Lung (tissue), 12 donors: Measurements from ENCODE around the gene EXOC6B. TPM values are rescaled to one million over a fixed set of nuclear protein-coding genes. Genes with fewer than 3 reads are reported as not detected.

Source experiments
- ATAC-seq: fragments of 200-7000 bp; cut with Tn5 transposase; one replicate; pipeline ENCODE4 v1.9.1; 2020; ENCODE audit warnings: moderate number of reproducible peaks; ENCODE audit not compliant: insufficient read depth, low FRiP score
- DNase-seq, 3 donors: peaks; one replicate each; pipeline ENCODE4 v3.0.0-alpha.2; 2013 to 2017
- H3K27ac ChIP-seq, 2 donors: one replicate each; pipeline ENCODE4 v1.5.1; 2013; ENCODE audit warnings: mild to moderate bottlenecking in 2 of 2, moderate library complexity in 2 of 2, control low read depth in 1 of 2, inconsistent platforms in 1 of 2, low read depth in 1 of 2, low read length in 1 of 2
- H3K27me3 ChIP-seq, 3 donors: one replicate each; pipeline ENCODE4 v1.5.1; 2013; ENCODE audit warnings: low read length in 2 of 3; ENCODE audit not compliant: control insufficient read depth in 3 of 3, insufficient read depth in 3 of 3
- H3K36me3 ChIP-seq, 4 donors: one replicate each; pipeline ENCODE4 v1.5.1; 2013; ENCODE audit warnings: low read length in 4 of 4, mild to moderate bottlenecking in 1 of 4, moderate library complexity in 1 of 4; ENCODE audit not compliant: control insufficient read depth in 4 of 4, insufficient read depth in 4 of 4
- H3K4me1 ChIP-seq, 5 donors: one replicate each; pipeline ENCODE4 v1.5.1; 2013; ENCODE audit warnings: low read length in 5 of 5, mild to moderate bottlenecking in 2 of 5, moderate library complexity in 1 of 5; ENCODE audit not compliant: control insufficient read depth in 5 of 5, insufficient read depth in 5 of 5
- H3K4me3 ChIP-seq: one replicate; pipeline ENCODE4 v1.5.1; 2013; ENCODE audit warnings: mild to moderate bottlenecking, control low read depth, moderate library complexity
- H3K9ac ChIP-seq, 2 donors: one replicate each; pipeline ENCODE4 v1.5.1; 2013; ENCODE audit warnings: low read length in 2 of 2, control low read depth in 1 of 2; ENCODE audit not compliant: insufficient read depth in 1 of 2
- H3K9me3 ChIP-seq, 4 donors: one replicate each; pipeline ENCODE4 v1.5.1; 2013; ENCODE audit warnings: low read length in 3 of 4, mild to moderate bottlenecking in 1 of 4, moderate library complexity in 1 of 4; ENCODE audit not compliant: control insufficient read depth in 4 of 4, insufficient read depth in 3 of 4
- WGBS, 2 donors: extraction: QIAGEN DNeasy Blood & Tissue Kit; methylation state at CpG; one replicate each; pipeline ENCODE4 v1.1.7; 2013; 5-methylcytosine and 5-hydroxymethylcytosine counted together
- polyA plus RNA-seq, 2 donors: library from polyadenylated mRNA; stranded (reverse); fragments of 200-250 nt; gene quantifications; one replicate each; pipeline ENCODE4 v1.2.1, GENCODE V29; 2013
- total RNA-seq, 2 donors: library from RNA; depleted of rRNA in 1 of 2; stranded (reverse); fragments of >200 nt in 1 of 2; gene quantifications; one replicate each; pipeline ENCODE4 v1.2.1, GENCODE V29; 2014 to 2021
- TF ChIP-seq, protein P1 (sequence below): IDR thresholded peaks from 2 replicates; pipeline ENCODE4 v1.5.1; 2012; ENCODE audit warnings: mild to moderate bottlenecking; ENCODE audit errors: control extremely low read depth, extremely low read depth
- donor health status: control.
- donor health status: control.
- donor health status: Bipolar disorder and iron deficiency.
- donor health status: healthy.
- donor health status: DM: yes; HTN: yes; CAD: no.

Gene EXOC6B
- total and polyA plus RNA-seq, 4 donors, result 3.3 to 46.0 (median 12.7) TPM

DNA sequence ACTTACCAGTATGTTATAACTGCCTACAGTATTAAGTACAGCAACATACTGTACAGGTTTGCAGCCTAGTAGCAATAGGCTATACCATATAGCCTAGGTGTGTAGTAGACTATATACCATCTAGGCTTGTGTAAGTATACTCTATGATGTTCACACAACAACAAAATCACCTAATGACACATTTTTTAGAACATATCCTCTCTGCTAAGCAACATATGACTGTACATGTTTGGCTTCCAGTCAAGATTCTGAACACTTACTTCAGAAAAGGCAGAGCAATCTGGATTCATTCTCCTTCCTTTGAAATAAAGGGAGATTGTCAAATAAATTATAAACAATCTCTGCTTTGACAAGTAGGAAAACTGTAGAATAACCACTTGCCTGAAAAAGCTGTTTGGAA lies 81.8 kb downstream of the EXOC6B start:
- Histone ChIP-seq H3K4me3 (no peak overlapping the region), H3K27ac (no peak overlapping the region), H3K9ac (no peak overlapping the region), H3K9me3 (no peaks in the 10 kb centered on the region), H3K27me3 (no peaks in the 10 kb centered on the region), H3K36me3 (peaks cover 0 to 5% (median 1%) of the 10 kb centered on the region in 4 donors), H3K4me1 (peaks cover 0 to 15% (median 10%) of the 10 kb centered on the region in 5 donors)
- ATAC-seq (no peak), DNase-seq (peak in 2 of 3 donors; percentile 41 to 69)
- TF ChIP-seq, protein P1, sequence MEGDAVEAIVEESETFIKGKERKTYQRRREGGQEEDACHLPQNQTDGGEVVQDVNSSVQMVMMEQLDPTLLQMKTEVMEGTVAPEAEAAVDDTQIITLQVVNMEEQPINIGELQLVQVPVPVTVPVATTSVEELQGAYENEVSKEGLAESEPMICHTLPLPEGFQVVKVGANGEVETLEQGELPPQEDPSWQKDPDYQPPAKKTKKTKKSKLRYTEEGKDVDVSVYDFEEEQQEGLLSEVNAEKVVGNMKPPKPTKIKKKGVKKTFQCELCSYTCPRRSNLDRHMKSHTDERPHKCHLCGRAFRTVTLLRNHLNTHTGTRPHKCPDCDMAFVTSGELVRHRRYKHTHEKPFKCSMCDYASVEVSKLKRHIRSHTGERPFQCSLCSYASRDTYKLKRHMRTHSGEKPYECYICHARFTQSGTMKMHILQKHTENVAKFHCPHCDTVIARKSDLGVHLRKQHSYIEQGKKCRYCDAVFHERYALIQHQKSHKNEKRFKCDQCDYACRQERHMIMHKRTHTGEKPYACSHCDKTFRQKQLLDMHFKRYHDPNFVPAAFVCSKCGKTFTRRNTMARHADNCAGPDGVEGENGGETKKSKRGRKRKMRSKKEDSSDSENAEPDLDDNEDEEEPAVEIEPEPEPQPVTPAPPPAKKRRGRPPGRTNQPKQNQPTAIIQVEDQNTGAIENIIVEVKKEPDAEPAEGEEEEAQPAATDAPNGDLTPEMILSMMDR, result no peak

DNA sequence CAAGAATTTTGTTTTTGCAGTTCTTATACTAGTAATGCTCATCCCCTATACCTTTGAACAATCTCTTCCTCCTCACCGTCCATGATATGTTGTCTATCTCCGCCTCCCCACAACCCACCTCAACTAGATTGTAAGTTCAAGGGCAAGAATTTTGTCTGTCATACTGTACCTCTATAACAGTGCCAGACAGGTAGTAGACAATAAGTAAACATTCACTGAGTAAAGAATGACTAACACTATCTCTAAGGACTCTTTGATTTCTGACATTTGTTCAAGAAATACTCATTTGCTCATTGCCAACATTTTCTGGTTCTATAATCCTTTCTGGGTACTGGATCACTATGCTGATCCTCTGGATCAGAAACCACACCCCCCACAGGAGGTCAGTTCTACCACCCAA lies 82.4 kb downstream of the EXOC6B start:
- ATAC-seq (no peak), DNase-seq (no peak)
- Histone ChIP-seq H3K4me1 (peaks cover 0 to 14% (median 8%) of the 10 kb centered on the region in 5 donors), H3K27me3 (no peaks in the 10 kb centered on the region), H3K27ac (no peak overlapping the region), H3K4me3 (no peak overlapping the region), H3K9me3 (no peaks in the 10 kb centered on the region), H3K9ac (no peak overlapping the region), H3K36me3 (peaks cover 0 to 5% (median 1%) of the 10 kb centered on the region in 4 donors)
- TF ChIP-seq, protein P1, result no peak
- 89 to 90% methylated on average over 2 of the region's 2 CpGs for WGBS, 2 donors

DNA sequence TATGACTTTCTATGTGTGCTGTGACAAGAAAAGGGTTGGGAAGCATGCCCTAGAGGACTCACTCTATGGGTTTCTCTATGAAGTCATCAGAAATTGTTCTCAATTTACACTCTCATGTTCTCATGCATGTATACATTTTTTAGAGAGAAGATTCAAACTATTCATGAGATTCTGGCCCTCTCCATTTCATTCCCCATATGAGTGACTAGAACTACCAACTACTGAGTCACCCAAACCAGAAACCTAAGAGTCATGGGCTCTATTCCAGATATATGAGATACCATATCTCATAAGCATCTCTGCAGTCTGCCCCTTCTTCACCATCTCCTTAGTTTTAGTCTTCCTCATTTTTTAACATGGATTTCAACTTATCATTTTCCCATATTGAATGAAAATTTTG lies 87.7 kb downstream of the EXOC6B start:
- H3K36me3 ChIP-seq, result peaks cover 0 to 5% (median 2%) of the 10 kb centered on the region in 4 donors
- H3K27ac ChIP-seq, result no peak overlapping the region
- H3K4me3 ChIP-seq, result no peak overlapping the region
- H3K9me3 ChIP-seq, result no peaks in the 10 kb centered on the region
- ATAC-seq, result no peak
- TF ChIP-seq, protein P1, result no peak
- no peak for DNase-seq
- H3K9ac ChIP-seq, result no peak overlapping the region
- H3K27me3 ChIP-seq, result no peaks in the 10 kb centered on the region
- no peaks in the 10 kb centered on the region for H3K4me1 ChIP-seq

DNA sequence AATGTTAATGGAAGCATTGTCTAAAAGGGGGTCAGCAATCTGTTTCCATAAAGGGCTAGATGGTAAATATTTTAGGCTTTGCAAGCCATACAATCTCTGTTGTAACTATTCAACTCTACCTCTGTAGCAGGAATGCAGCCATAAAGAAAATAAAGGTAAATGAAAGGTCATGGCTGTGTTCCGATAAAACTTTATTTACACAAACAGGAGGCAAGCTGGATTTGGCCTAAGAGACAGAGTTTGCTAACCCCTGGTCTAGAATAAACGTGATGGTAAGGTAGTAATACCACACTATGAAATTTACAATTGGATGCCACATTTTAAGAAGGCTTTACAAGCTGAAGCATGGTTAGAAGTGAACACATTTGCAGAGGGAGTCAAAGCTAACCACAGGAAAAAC lies 91.4 kb downstream of the EXOC6B start:
- DNase-seq, result no peak
- 92 to 96% methylated on average over 2 of the region's 2 CpGs for WGBS, 2 donors
- Histone ChIP-seq H3K9ac (no peak overlapping the region), H3K27ac (no peak overlapping the region), H3K4me3 (no peak overlapping the region), H3K36me3 (peaks cover 0 to 3% (median under 1%) of the 10 kb centered on the region in 4 donors), H3K9me3 (no peaks in the 10 kb centered on the region), H3K4me1 (peaks cover 0 to 6% (median 3%) of the 10 kb centered on the region in 5 donors), H3K27me3 (no peaks in the 10 kb centered on the region)
- ATAC-seq, result no peak
- TF ChIP-seq, protein P1, result no peak
